ENCODE data around the gene STOM. TPM values are rescaled to one million over a fixed set of nuclear protein-coding genes. Genes with fewer than 3 reads are reported as not detected.
A peak's percentile ranks its signal among the peaks of the same experiment; 100 is the strongest.
"Not testable (repeated sequence)": the region's sequence is repeated elsewhere in the genome, so short reads cannot be mapped to it uniquely, and the experiment has no call there.

The STOM gene
- polyA plus RNA-seq, 1 donor, result 71.4 TPM

- Histone ChIP-seq H3K36me3 (ENCODE audit: control insufficient read depth, insufficient read depth, low read length) (peaks cover 2% of the 10 kb centered on the region), H3K4me1 (ENCODE audit: control insufficient read depth, insufficient read depth, low read length) (peaks cover 32% of the 10 kb centered on the region), H3K27ac (ENCODE audit: low read length) (no peak overlapping the region), H3K27me3 (ENCODE audit: control insufficient read depth, insufficient read depth, low read length) (no peaks in the 10 kb centered on the region), H3K9me3 (ENCODE audit: control insufficient read depth, low read depth, low read length) (no peaks in the 10 kb centered on the region), H3K4me3 (ENCODE audit: low read length) (no peak overlapping the region)
- WGBS (ENCODE audit: insufficient coverage, low lambda C conversion rate), result no CpG with 5 or more reads among the region's 13 CpGs
- no peak for DNase-seq
Observed at GRCh38 chr9:121294866-121295661, 75.0 kb downstream of the STOM start.

GRCh38 chr9:121294151-121294743 is 75.8 kb downstream of the STOM start:
- H3K27ac ChIP-seq (ENCODE audit: low read length), result no peak overlapping the region
- peaks cover 2% of the 10 kb centered on the region for H3K36me3 ChIP-seq (ENCODE audit: control insufficient read depth, insufficient read depth, low read length)
- no CpG with 5 or more reads among the region's 6 CpGs for WGBS (ENCODE audit: insufficient coverage, low lambda C conversion rate)
- peaks cover 38% of the 10 kb centered on the region for H3K4me1 ChIP-seq (ENCODE audit: control insufficient read depth, insufficient read depth, low read length)
- H3K4me3 ChIP-seq (ENCODE audit: low read length), result no peak overlapping the region
- DNase-seq, result no peak
- no peaks in the 10 kb centered on the region for H3K27me3 ChIP-seq (ENCODE audit: control insufficient read depth, insufficient read depth, low read length)
- H3K9me3 ChIP-seq (ENCODE audit: control insufficient read depth, low read depth, low read length), result no peaks in the 10 kb centered on the region

GRCh38 chr9:121292801-121293241 is 77.2 kb downstream of the STOM start:
- Histone ChIP-seq H3K9me3 (ENCODE audit: control insufficient read depth, low read depth, low read length) (no peaks in the 10 kb centered on the region), H3K36me3 (ENCODE audit: control insufficient read depth, insufficient read depth, low read length) (peaks cover 2% of the 10 kb centered on the region), H3K4me3 (ENCODE audit: low read length) (no peak overlapping the region), H3K27me3 (ENCODE audit: control insufficient read depth, insufficient read depth, low read length) (no peaks in the 10 kb centered on the region), H3K27ac (ENCODE audit: low read length) (no peak overlapping the region), H3K4me1 (ENCODE audit: control insufficient read depth, insufficient read depth, low read length) (peaks cover 38% of the 10 kb centered on the region)
- WGBS (ENCODE audit: insufficient coverage, low lambda C conversion rate), result no CpG with 5 or more reads among the region's 6 CpGs
- DNase-seq, result no peak

- Histone ChIP-seq H3K27me3 (ENCODE audit: control insufficient read depth, insufficient read depth, low read length) (no peaks in the 10 kb centered on the region), H3K9me3 (ENCODE audit: control insufficient read depth, low read depth, low read length) (no peaks in the 10 kb centered on the region), H3K36me3 (ENCODE audit: control insufficient read depth, insufficient read depth, low read length) (peaks cover 2% of the 10 kb centered on the region), H3K4me1 (ENCODE audit: control insufficient read depth, insufficient read depth, low read length) (peaks cover 38% of the 10 kb centered on the region), H3K4me3 (ENCODE audit: low read length) (no peak overlapping the region), H3K27ac (ENCODE audit: low read length) (no peak overlapping the region)
- no peak for DNase-seq
- WGBS (ENCODE audit: insufficient coverage, low lambda C conversion rate), result no CpG with 5 or more reads among the region's 1 CpG
Observed at GRCh38 chr9:121292051-121292450, 78.0 kb downstream of the STOM start.

GRCh38 chr9:121291536-121291935 is 78.5 kb downstream of the STOM start:
- H3K27ac ChIP-seq (ENCODE audit: low read length); DNase-seq; H3K36me3 ChIP-seq (ENCODE audit: control insufficient read depth, insufficient read depth, low read length); H3K27me3 ChIP-seq (ENCODE audit: control insufficient read depth, insufficient read depth, low read length); H3K4me3 ChIP-seq (ENCODE audit: low read length); H3K9me3 ChIP-seq (ENCODE audit: control insufficient read depth, low read depth, low read length): not testable (repeated sequence)
- peaks cover 39% of the 10 kb centered on the region for H3K4me1 ChIP-seq (ENCODE audit: control insufficient read depth, insufficient read depth, low read length)
- WGBS (ENCODE audit: insufficient coverage, low lambda C conversion rate), result no CpG with 5 or more reads among the region's 4 CpGs

- H3K36me3 ChIP-seq (ENCODE audit: control insufficient read depth, insufficient read depth, low read length), result peaks cover 1% of the 10 kb centered on the region
- no CpG with 5 or more reads among the region's 7 CpGs for WGBS (ENCODE audit: insufficient coverage, low lambda C conversion rate)
- no peaks in the 10 kb centered on the region for H3K9me3 ChIP-seq (ENCODE audit: control insufficient read depth, low read depth, low read length)
- H3K27ac ChIP-seq (ENCODE audit: low read length), result peak overlapping the region; percentile 84
- H3K27me3 ChIP-seq (ENCODE audit: control insufficient read depth, insufficient read depth, low read length), result no peaks in the 10 kb centered on the region
- H3K4me1 ChIP-seq (ENCODE audit: control insufficient read depth, insufficient read depth, low read length), result peaks cover 46% of the 10 kb centered on the region
- no peak overlapping the region for H3K4me3 ChIP-seq (ENCODE audit: low read length)
- no peak for DNase-seq
Observed at GRCh38 chr9:121289772-121290370, 80.2 kb downstream of the STOM start.

- no peak overlapping the region for H3K4me3 ChIP-seq (ENCODE audit: low read length)
- peak; percentile 81 to 87 for DNase-seq
- H3K27me3 ChIP-seq (ENCODE audit: control insufficient read depth, insufficient read depth, low read length), result no peaks in the 10 kb centered on the region
- WGBS (ENCODE audit: insufficient coverage, low lambda C conversion rate), result no CpG with 5 or more reads among the region's 10 CpGs
- H3K36me3 ChIP-seq (ENCODE audit: control insufficient read depth, insufficient read depth, low read length), result no peaks in the 10 kb centered on the region
- H3K9me3 ChIP-seq (ENCODE audit: control insufficient read depth, low read depth, low read length), result no peaks in the 10 kb centered on the region
- H3K4me1 ChIP-seq (ENCODE audit: control insufficient read depth, insufficient read depth, low read length), result peaks cover 46% of the 10 kb centered on the region
- peak overlapping the region; percentile 84 for H3K27ac ChIP-seq (ENCODE audit: low read length)
Observed at GRCh38 chr9:121289026-121289771, 80.9 kb downstream of the STOM start.

Other genes starting within 250 kb of the STOM start
- 66.2 TPM for gene RAB14, start 168.4 kb downstream of the STOM start, polyA plus RNA-seq
- 195 TPM for gene GSN, start 102.1 kb downstream of the STOM start, polyA plus RNA-seq
- gene GGTA1, start 129.6 kb upstream of the STOM start, polyA plus RNA-seq, result 8.8 TPM

All from large intestine (tissue), 3 donors.